HEK293 (cell line): Measurements from ENCODE around the gene CRTC3.

Experiments
- GLIS1 ChIP-seq: fragments of 450-650 bp; formaldehyde crosslinking; IDR thresholded peaks from 2 replicates; pipeline ENCODE4 v1.5.1; 2016; ENCODE audit warnings: missing biosample characterization, missing genetic modification characterization
- GLIS2 ChIP-seq: fragments of 450-650 bp; formaldehyde crosslinking; IDR thresholded peaks from 2 replicates; pipeline ENCODE4 v1.5.1; 2016; ENCODE audit warnings: missing biosample characterization, missing genetic modification characterization
- SP3 ChIP-seq: fragments of 450-650 bp; formaldehyde crosslinking; IDR thresholded peaks from 2 replicates; pipeline ENCODE4 v1.5.1; 2016; ENCODE audit warnings: missing biosample characterization, missing genetic modification characterization
- WT1 ChIP-seq: fragments of 450-650 bp; formaldehyde crosslinking; IDR thresholded peaks from 2 replicates; pipeline ENCODE4 v1.5.1; 2016; ENCODE audit warnings: missing biosample characterization, missing genetic modification characterization
- ZBTB17 ChIP-seq: fragments of 450-650 bp; formaldehyde crosslinking; IDR thresholded peaks from 2 replicates; pipeline ENCODE4 v1.5.1; 2016; ENCODE audit warnings: missing biosample characterization, missing genetic modification characterization
- ZBTB7A ChIP-seq: fragments of 450-650 bp; formaldehyde crosslinking; IDR thresholded peaks from 2 replicates; pipeline ENCODE4 v1.5.1; 2016; ENCODE audit warnings: low read depth, missing biosample characterization, missing genetic modification characterization
- ZFHX2 ChIP-seq: fragments of 450-650 bp; formaldehyde crosslinking; conservative IDR thresholded peaks from 2 replicates; pipeline ENCODE4 v1.5.1; 2016; ENCODE audit warnings: missing biosample characterization, missing genetic modification characterization
- ZNF214 ChIP-seq: fragments of 450-650 bp; formaldehyde crosslinking; IDR thresholded peaks from 2 replicates; pipeline ENCODE4 v1.5.1; 2017; ENCODE audit warnings: missing biosample characterization, mild to moderate bottlenecking, missing genetic modification characterization, borderline replicate concordance
- ZNF23 ChIP-seq: fragments of 450-650 bp; formaldehyde crosslinking; IDR thresholded peaks from 2 replicates; pipeline ENCODE4 v1.5.1; 2016; ENCODE audit warnings: missing biosample characterization, missing genetic modification characterization, borderline replicate concordance
- ZNF341 ChIP-seq: fragments of 450-650 bp; formaldehyde crosslinking; IDR thresholded peaks from 2 replicates; pipeline ENCODE4; 2016; ENCODE audit warnings: low read depth, missing biosample characterization, missing genetic modification characterization
- ZNF404 ChIP-seq: fragments of 450-650 bp; formaldehyde crosslinking; IDR thresholded peaks from 2 replicates; pipeline ENCODE4 v1.5.1; 2017; ENCODE audit warnings: missing biosample characterization, missing genetic modification characterization
- ZNF423 ChIP-seq: fragments of 450-650 bp; formaldehyde crosslinking; IDR thresholded peaks from 2 replicates; pipeline ENCODE4 v1.5.1; 2016; ENCODE audit warnings: missing biosample characterization, missing genetic modification characterization
- ZNF473 ChIP-seq: fragments of 450-650 bp; formaldehyde crosslinking; IDR thresholded peaks from 2 replicates; pipeline ENCODE4 v1.5.1; 2017; ENCODE audit warnings: missing biosample characterization, missing genetic modification characterization
- ZNF48 ChIP-seq: fragments of 450-650 bp; formaldehyde crosslinking; IDR thresholded peaks from 2 replicates; pipeline ENCODE4 v1.5.1; 2016; ENCODE audit warnings: missing biosample characterization, missing genetic modification characterization
- ZNF514 ChIP-seq: fragments of 450-650 bp; formaldehyde crosslinking; IDR thresholded peaks from 2 replicates; pipeline ENCODE4 v1.5.1; 2016; ENCODE audit warnings: missing biosample characterization, missing genetic modification characterization
- ZNF654 ChIP-seq: fragments of 450-650 bp; formaldehyde crosslinking; IDR thresholded peaks from 2 replicates; pipeline ENCODE4 v1.5.1; 2016; ENCODE audit warnings: low read depth, missing biosample characterization, missing genetic modification characterization
- ZSCAN16 ChIP-seq: fragments of 450-650 bp; formaldehyde crosslinking; IDR thresholded peaks from 2 replicates; pipeline ENCODE4 v1.5.1; 2016; ENCODE audit warnings: missing biosample characterization, missing genetic modification characterization
- ZXDB ChIP-seq: fragments of 450-650 bp; formaldehyde crosslinking; IDR thresholded peaks from 2 replicates; pipeline ENCODE4 v1.5.1; 2016; ENCODE audit warnings: missing biosample characterization, missing genetic modification characterization
- TF ChIP-seq, protein P1 (sequence below): fragments of 450-650 bp; formaldehyde crosslinking; IDR thresholded peaks from 2 replicates; pipeline ENCODE4 v1.5.1; 2016; ENCODE audit warnings: missing biosample characterization, missing genetic modification characterization
- TF ChIP-seq, protein P2 (sequence below): fragments of 450-650 bp; formaldehyde crosslinking; IDR thresholded peaks from 2 replicates; pipeline ENCODE4 v1.5.1; 2016; ENCODE audit warnings: missing biosample characterization, missing genetic modification characterization
- TF ChIP-seq, protein P3 (sequence below): fragments of 450-650 bp; formaldehyde crosslinking; IDR thresholded peaks from 2 replicates; pipeline ENCODE4 v1.5.1; 2016; ENCODE audit warnings: missing biosample characterization, missing genetic modification characterization
- TF ChIP-seq, protein P4 (sequence below): fragments of 450-650 bp; formaldehyde crosslinking; optimal IDR thresholded peaks from 2 replicates; pipeline ENCODE3; 2016; ENCODE audit warnings: missing biosample characterization, mild to moderate bottlenecking, missing genetic modification characterization
- TF ChIP-seq, protein P5 (sequence below): fragments of 450-650 bp; formaldehyde crosslinking; conservative IDR thresholded peaks from 2 replicates; pipeline ENCODE4 v1.5.1; 2016; ENCODE audit warnings: low read depth, missing biosample characterization, missing genetic modification characterization
- TF ChIP-seq, protein P6 (sequence below): fragments of 450-650 bp; formaldehyde crosslinking; IDR thresholded peaks from 2 replicates; pipeline ENCODE4 v1.5.1; 2016; ENCODE audit warnings: missing biosample characterization, missing genetic modification characterization
- TF ChIP-seq, protein P7 (sequence below): fragments of 450-650 bp; formaldehyde crosslinking; IDR thresholded peaks from 2 replicates; pipeline ENCODE4 v1.5.1; 2016; ENCODE audit warnings: missing biosample characterization, missing genetic modification characterization

CRTC3 gene

DNA sequence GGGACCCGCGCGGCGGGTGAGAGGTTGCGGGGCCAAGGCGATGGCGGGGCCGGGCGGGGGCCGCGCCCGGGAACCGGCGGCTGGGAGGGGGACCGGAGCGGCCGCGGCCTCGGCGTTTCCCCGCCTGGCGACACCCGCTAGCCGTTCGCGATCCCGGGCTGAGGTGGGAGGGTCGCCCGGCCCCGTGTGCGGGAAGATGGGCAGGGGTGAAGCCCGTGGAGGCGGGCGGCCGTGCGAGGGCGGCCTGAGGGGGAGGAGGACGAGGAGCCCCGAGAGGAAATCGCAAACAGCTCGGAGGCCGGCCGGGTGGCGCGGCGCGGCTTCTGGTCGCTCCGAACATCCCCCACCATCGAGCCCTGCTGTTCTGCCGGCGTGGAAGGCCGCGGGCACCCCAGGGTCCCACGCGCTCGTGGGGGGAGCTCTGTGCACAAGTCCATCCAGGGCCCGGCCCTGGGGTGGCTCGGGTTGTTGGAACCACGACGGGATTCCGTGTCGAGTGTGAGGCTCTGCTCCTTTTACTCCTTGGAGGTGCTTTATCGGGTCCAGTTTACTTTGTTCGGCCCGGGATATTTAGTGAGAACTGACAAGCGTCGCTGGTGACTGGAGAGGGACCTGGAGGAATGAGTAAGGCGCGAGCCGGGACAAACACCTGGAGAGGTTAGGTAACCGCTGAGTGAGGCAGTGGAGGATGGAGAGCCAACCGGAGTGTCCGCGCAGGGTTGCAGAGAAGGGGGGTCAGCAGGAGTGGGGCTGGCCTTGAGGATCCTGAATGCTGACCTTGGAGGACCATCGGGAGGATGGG lies 728 bp downstream of the CRTC3 start (continued):
- TF ChIP-seq, protein P1, sequence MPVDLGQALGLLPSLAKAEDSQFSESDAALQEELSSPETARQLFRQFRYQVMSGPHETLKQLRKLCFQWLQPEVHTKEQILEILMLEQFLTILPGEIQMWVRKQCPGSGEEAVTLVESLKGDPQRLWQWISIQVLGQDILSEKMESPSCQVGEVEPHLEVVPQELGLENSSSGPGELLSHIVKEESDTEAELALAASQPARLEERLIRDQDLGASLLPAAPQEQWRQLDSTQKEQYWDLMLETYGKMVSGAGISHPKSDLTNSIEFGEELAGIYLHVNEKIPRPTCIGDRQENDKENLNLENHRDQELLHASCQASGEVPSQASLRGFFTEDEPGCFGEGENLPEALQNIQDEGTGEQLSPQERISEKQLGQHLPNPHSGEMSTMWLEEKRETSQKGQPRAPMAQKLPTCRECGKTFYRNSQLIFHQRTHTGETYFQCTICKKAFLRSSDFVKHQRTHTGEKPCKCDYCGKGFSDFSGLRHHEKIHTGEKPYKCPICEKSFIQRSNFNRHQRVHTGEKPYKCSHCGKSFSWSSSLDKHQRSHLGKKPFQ (tag by site-specific recombination), result 0 out of 2 replicates have a peak, but pooled peaks have one; percentile 31
- no peak for TF ChIP-seq ZSCAN16 (tag by site-specific recombination)
- no peak for TF ChIP-seq WT1 (tag by site-specific recombination)
- 0 out of 2 replicates have a peak, but pooled peaks have one; percentile 15 for TF ChIP-seq ZXDB (tag by site-specific recombination)
- peak; percentile 89 for TF ChIP-seq ZNF423 (tag by site-specific recombination)
- TF ChIP-seq, protein P2, sequence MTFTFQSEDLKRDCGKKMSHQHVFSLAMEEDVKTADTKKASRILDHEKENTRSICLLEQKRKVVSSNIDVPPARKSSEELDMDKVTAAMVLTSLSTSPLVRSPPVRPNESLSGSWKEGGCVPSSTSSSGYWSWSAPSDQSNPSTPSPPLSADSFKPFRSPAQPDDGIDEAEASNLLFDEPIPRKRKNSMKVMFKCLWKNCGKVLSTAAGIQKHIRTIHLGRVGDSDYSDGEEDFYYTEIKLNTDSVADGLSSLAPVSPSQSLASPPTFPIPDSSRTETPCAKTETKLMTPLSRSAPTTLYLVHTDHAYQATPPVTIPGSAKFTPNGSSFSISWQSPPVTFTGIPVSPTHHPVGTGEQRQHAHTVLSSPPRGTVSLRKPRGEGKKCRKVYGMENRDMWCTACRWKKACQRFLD, result no peak
- TF ChIP-seq ZNF48 (tag by site-specific recombination), result no peak
- TF ChIP-seq, protein P3, sequence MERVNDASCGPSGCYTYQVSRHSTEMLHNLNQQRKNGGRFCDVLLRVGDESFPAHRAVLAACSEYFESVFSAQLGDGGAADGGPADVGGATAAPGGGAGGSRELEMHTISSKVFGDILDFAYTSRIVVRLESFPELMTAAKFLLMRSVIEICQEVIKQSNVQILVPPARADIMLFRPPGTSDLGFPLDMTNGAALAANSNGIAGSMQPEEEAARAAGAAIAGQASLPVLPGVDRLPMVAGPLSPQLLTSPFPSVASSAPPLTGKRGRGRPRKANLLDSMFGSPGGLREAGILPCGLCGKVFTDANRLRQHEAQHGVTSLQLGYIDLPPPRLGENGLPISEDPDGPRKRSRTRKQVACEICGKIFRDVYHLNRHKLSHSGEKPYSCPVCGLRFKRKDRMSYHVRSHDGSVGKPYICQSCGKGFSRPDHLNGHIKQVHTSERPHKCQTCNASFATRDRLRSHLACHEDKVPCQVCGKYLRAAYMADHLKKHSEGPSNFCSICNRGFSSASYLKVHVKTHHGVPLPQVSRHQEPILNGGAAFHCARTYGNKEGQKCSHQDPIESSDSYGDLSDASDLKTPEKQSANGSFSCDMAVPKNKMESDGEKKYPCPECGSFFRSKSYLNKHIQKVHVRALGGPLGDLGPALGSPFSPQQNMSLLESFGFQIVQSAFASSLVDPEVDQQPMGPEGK (tag by site-specific recombination), result peak; percentile 61
- peak; percentile 62; the same call in 1 of the 2 replicates for TF ChIP-seq SP3 (tag by site-specific recombination)
- peak; percentile 69 for TF ChIP-seq ZBTB17 (tag by site-specific recombination)
- TF ChIP-seq, protein P4, sequence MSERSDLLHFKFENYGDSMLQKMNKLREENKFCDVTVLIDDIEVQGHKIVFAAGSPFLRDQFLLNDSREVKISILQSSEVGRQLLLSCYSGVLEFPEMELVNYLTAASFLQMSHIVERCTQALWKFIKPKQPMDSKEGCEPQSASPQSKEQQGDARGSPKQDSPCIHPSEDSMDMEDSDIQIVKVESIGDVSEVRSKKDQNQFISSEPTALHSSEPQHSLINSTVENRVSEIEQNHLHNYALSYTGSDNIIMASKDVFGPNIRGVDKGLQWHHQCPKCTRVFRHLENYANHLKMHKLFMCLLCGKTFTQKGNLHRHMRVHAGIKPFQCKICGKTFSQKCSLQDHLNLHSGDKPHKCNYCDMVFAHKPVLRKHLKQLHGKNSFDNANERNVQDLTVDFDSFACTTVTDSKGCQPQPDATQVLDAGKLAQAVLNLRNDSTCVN (tag by site-specific recombination), result peak; percentile 87
- peak; percentile 87 for TF ChIP-seq ZFHX2 (tag by site-specific recombination)
- TF ChIP-seq GLIS2, result peak; percentile 68
- TF ChIP-seq GLIS1 (tag by site-specific recombination), result no peak
- no peak for TF ChIP-seq ZNF654 (tag by site-specific recombination)
- 0 out of 2 replicates have a peak, but pooled peaks have one; percentile 28 for TF ChIP-seq ZBTB7A (tag by site-specific recombination)
- no peak for TF ChIP-seq ZNF214 (tag by site-specific recombination)
- TF ChIP-seq ZNF404 (tag by site-specific recombination), result no peak
- TF ChIP-seq, protein P5, sequence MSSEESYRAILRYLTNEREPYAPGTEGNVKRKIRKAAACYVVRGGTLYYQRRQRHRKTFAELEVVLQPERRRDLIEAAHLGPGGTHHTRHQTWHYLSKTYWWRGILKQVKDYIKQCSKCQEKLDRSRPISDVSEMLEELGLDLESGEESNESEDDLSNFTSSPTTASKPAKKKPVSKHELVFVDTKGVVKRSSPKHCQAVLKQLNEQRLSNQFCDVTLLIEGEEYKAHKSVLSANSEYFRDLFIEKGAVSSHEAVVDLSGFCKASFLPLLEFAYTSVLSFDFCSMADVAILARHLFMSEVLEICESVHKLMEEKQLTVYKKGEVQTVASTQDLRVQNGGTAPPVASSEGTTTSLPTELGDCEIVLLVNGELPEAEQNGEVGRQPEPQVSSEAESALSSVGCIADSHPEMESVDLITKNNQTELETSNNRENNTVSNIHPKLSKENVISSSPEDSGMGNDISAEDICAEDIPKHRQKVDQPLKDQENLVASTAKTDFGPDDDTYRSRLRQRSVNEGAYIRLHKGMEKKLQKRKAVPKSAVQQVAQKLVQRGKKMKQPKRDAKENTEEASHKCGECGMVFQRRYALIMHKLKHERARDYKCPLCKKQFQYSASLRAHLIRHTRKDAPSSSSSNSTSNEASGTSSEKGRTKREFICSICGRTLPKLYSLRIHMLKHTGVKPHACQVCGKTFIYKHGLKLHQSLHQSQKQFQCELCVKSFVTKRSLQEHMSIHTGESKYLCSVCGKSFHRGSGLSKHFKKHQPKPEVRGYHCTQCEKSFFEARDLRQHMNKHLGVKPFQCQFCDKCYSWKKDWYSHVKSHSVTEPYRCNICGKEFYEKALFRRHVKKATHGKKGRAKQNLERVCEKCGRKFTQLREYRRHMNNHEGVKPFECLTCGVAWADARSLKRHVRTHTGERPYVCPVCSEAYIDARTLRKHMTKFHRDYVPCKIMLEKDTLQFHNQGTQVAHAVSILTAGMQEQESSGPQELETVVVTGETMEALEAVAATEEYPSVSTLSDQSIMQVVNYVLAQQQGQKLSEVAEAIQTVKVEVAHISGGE (tag by site-specific recombination), result no peak
- TF ChIP-seq ZNF514, result no peak
- TF ChIP-seq, protein P6, sequence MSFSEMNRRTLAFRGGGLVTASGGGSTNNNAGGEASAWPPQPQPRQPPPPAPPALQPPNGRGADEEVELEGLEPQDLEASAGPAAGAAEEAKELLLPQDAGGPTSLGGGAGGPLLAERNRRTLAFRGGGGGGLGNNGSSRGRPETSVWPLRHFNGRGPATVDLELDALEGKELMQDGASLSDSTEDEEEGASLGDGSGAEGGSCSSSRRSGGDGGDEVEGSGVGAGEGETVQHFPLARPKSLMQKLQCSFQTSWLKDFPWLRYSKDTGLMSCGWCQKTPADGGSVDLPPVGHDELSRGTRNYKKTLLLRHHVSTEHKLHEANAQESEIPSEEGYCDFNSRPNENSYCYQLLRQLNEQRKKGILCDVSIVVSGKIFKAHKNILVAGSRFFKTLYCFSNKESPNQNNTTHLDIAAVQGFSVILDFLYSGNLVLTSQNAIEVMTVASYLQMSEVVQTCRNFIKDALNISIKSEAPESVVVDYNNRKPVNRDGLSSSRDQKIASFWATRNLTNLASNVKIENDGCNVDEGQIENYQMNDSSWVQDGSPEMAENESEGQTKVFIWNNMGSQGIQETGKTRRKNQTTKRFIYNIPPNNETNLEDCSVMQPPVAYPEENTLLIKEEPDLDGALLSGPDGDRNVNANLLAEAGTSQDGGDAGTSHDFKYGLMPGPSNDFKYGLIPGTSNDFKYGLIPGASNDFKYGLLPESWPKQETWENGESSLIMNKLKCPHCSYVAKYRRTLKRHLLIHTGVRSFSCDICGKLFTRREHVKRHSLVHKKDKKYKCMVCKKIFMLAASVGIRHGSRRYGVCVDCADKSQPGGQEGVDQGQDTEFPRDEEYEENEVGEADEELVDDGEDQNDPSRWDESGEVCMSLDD, result no peak; the same call in 1 of the 2 replicates
- no peak for TF ChIP-seq ZNF473 (tag by site-specific recombination)
- TF ChIP-seq ZNF341 (tag by site-specific recombination), result peak; percentile 35; the same call in 1 of the 2 replicates
- TF ChIP-seq, protein P7, sequence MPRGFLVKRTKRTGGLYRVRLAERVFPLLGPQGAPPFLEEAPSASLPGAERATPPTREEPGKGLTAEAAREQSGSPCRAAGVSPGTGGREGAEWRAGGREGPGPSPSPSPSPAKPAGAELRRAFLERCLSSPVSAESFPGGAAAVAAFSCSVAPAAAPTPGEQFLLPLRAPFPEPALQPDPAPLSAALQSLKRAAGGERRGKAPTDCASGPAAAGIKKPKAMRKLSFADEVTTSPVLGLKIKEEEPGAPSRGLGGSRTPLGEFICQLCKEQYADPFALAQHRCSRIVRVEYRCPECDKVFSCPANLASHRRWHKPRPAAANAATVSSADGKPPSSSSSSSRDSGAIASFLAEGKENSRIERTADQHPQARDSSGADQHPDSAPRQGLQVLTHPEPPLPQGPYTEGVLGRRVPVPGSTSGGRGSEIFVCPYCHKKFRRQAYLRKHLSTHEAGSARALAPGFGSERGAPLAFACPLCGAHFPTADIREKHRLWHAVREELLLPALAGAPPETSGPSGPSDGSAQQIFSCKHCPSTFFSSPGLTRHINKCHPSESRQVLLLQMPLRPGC (tag by site-specific recombination), result no peak
- no peak for TF ChIP-seq ZNF23 (tag by site-specific recombination)
